ENCODE data around the gene LRRN2.
A peak's percentile ranks its signal among the peaks of the same experiment; 100 is the strongest.
"Not testable (repeated sequence)": the region's sequence is repeated elsewhere in the genome, so short reads cannot be mapped to it uniquely, and the experiment has no call there.

The LRRN2 gene

GRCh38 chr1:204731509-204731908 lies 46.0 kb upstream of the LRRN2 start:
- H3K36me3 Mint-ChIP-seq (ENCODE audit: low read depth) = no peaks in the 10 kb centered on the region

GRCh38 chr1:204730826-204731459 lies 45.4 kb upstream of the LRRN2 start:
- H3K4me1 Mint-ChIP-seq = peaks cover 10% of the 10 kb centered on the region
- no peak for TF ChIP-seq CTCF (IDR thresholded peaks at IDR 0.05; ENCODE audit: unreplicated experiment in 3 of 3)
- no peak overlapping the region for H3K4me3 Mint-ChIP-seq
- peaks cover 36% of the 10 kb centered on the region for H3K27me3 Mint-ChIP-seq (ENCODE audit: low read depth)
- no peaks in the 10 kb centered on the region for H3K9me3 Mint-ChIP-seq
- H3K36me3 Mint-ChIP-seq (ENCODE audit: low read depth) = no peaks in the 10 kb centered on the region
- H3K27ac Mint-ChIP-seq = peak overlapping the region in 1 of 3 experiments; percentile 26

More at GRCh38 chr1:204731509-204731908, 46.0 kb upstream of the LRRN2 start:
- Mint-ChIP-seq H3K27ac (peak overlapping the region in 2 of 3 experiments; percentile 8 to 26), H3K27me3 (ENCODE audit: low read depth) (peaks cover 40% of the 10 kb centered on the region), H3K9me3 (no peaks in the 10 kb centered on the region), H3K4me1 (peaks cover 7% of the 10 kb centered on the region), H3K4me3 (no peak overlapping the region)
- TF ChIP-seq CTCF (IDR thresholded peaks at IDR 0.05; ENCODE audit: unreplicated experiment in 3 of 3) = no peak

- Mint-ChIP-seq H3K27me3 (ENCODE audit: low read depth) (peaks cover 35% of the 10 kb centered on the region), H3K36me3 (ENCODE audit: low read depth) (no peaks in the 10 kb centered on the region), H3K4me3 (no peak overlapping the region), H3K27ac (no peak overlapping the region), H3K9me3 (no peaks in the 10 kb centered on the region), H3K4me1 (peaks cover 14% of the 10 kb centered on the region)
- no peak for TF ChIP-seq CTCF (IDR thresholded peaks at IDR 0.05; ENCODE audit: unreplicated experiment in 3 of 3)
These were observed 44.0 kb upstream of the LRRN2 start for GRCh38 chr1:204729516-204729915.

- no peaks in the 10 kb centered on the region for H3K36me3 Mint-ChIP-seq (ENCODE audit: low read depth)
- peaks cover 14% of the 10 kb centered on the region for H3K4me1 Mint-ChIP-seq
- no peak for TF ChIP-seq CTCF (IDR thresholded peaks at IDR 0.05; ENCODE audit: unreplicated experiment in 3 of 3)
These were observed 42.9 kb upstream of the LRRN2 start for GRCh38 chr1:204728456-204728855.

GRCh38 chr1:204728045-204728444 lies 42.5 kb upstream of the LRRN2 start:
- Mint-ChIP-seq H3K4me3 (no peak overlapping the region), H3K27me3 (ENCODE audit: low read depth) (peaks cover 27% of the 10 kb centered on the region), H3K27ac (peak overlapping the region; percentile 30 to 72 (median 69)), H3K36me3 (ENCODE audit: low read depth) (no peaks in the 10 kb centered on the region), H3K4me1 (peaks cover 14% of the 10 kb centered on the region), H3K9me3 (no peaks in the 10 kb centered on the region)
- TF ChIP-seq CTCF (IDR thresholded peaks at IDR 0.05; ENCODE audit: unreplicated experiment in 3 of 3) = no peak

More at GRCh38 chr1:204728456-204728855, 42.9 kb upstream of the LRRN2 start:
- Mint-ChIP-seq H3K27me3 (ENCODE audit: low read depth) (peaks cover 29% of the 10 kb centered on the region), H3K4me3 (no peak overlapping the region), H3K9me3 (no peaks in the 10 kb centered on the region), H3K27ac (peak overlapping the region; percentile 30 to 72 (median 69))

GRCh38 chr1:204727438-204727837 lies 41.9 kb upstream of the LRRN2 start:
- Mint-ChIP-seq H3K27ac (peak overlapping the region in 2 of 3 experiments; percentile 10 to 48), H3K4me1 (peaks cover 14% of the 10 kb centered on the region)

More at GRCh38 chr1:204727438-204727837, 41.9 kb upstream of the LRRN2 start:
- H3K36me3 Mint-ChIP-seq (ENCODE audit: low read depth); H3K4me3 Mint-ChIP-seq; H3K9me3 Mint-ChIP-seq: not testable (repeated sequence)
- H3K27me3 Mint-ChIP-seq (ENCODE audit: low read depth) = peaks cover 23% of the 10 kb centered on the region

Measured in nephron (organoid).